Measurements from ENCODE around the gene HCRTR1. TPM values are rescaled to one million over a fixed set of nuclear protein-coding genes. Genes with fewer than 3 reads are reported as not detected.
A peak's percentile ranks its signal among the peaks of the same experiment; 100 is the strongest.

Gene HCRTR1
- not detected for total RNA-seq

DNA sequence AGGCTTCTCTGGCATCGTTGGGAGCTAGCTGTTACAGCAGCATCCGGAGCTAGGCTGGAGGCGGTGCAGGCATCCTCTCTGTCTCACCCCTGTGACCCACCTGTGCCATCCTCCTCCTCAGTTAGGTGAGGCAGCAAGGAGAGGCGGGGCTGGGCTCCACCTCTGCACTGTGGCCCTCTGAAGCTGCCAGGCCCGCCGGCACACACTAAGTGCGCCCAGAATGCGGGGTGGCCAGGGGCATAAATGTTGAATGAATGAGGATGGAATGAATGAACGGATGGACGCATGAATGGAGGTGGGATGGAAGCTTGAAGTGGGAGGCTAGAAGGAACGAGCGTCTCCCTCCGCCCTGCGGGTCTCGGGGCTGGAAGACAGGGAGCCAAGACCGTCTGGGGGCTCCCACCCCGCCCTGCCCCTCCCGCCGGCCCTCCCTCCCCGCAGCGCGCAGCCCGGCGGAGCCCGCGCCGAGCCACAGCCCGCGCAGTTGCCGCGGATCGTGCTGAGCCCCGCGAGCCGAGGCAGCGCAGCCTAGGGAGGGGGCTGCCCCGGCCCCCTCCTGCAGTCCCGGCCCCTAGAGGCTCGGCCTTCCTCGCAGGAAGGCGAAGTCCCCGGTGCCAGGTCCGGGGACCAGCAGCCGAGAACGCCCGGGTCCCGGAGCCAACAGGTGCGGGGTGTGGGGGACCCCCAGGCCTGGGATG is at the start of gene HCRTR1:
Gene HCRTR1, plus strand, starts transcription at position 472 of the 698 bp plus-strand sequence. CDS start 1,504 bp downstream, outside the sequence.
- peak; percentile 42 for DNase-seq (ENCODE audit: low spot score)

DNA sequence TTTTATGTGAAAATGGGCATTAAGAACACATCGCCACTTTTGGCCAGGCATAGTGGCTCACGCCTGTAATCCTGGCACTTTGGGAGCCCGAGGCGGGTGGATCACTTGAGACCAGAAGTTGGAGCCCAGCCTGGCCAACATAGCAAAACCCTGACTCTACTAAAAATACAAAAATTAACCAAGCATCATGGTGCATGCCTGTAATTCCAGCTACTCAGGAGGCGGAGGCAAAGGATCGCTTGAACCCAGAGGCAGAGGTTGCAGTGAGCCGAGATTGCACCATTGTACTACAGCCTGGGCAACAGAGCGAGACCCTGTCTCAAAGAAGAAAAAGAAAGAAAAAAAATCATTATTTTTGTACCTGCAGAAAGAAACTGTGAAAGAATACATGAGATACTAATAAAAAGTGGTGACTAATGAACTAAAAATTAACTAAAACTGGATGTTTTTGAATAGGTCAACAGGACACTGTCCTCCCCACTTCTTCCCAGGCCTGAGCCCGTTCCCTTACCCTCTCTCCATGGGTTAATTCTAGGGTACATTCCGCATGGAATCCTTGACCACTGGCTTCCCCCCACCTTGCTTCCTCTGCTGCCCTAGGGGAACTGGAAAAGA is 49.4 kb upstream of the HCRTR1 start:
- DNase-seq (ENCODE audit: low spot score), result no peak

DNA sequence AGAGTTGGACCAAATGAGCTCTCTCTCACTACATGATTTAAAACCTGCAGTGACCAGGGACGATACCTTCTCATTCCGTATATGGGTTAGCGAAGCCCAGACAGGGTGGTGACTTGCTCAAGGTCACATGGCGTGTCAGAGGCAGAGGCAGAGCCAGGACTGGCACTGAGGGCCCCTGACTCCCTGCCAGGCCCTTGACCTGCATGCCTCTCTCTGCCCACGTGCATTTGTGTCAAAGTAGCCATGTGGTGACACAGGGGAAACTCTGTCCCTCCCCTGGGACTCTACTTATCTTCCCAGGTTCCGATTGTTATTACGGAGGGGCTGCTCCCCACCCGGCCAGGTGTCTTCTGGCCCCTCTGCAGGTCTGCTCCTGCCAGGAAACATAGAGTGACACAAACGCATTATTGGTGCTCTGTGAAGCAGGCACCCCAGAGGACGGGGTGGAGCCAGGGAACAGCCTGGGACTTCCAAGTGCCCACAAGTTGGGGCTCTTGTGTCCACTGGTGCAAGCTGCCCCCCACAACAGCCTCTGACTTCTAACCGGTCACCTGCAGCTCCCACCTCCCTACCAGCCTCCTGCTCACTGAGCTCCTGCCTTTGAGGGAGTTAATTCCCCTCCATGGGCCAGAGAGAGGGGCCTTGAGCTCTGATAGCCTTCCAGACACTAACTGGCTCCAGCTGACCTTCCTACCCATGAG is 48.4 kb upstream of the HCRTR1 start:
- DNase-seq (ENCODE audit: low spot score), result no peak

DNA sequence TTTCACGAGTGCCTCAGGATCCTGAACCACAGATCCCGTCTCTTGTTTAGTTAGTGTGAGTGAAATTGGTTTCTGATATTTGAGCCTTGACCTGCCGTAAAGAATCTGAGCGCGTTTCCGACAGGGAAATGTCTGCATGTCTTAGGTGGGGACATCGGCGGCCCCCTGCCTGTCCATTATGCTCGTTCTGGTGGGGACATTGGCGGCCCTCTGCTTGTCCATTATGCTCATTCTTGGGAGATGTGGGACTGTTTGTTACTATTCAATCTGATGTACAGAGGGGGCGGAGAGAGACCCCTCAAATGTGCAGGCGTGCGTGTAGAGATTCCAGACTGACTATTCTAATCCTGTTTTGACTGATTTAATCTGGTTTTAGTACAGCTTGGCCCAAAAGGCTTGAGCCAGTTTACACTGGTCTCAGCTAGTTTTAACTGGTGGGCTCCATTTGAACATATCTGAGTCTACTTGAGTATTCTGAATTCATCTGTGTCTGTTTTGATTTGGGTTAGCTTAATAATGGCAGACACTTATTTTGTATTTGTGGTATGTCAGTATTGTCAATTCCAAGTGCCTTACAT is 47.8 kb upstream of the HCRTR1 start:
- DNase-seq (ENCODE audit: low spot score), result no peak

DNA sequence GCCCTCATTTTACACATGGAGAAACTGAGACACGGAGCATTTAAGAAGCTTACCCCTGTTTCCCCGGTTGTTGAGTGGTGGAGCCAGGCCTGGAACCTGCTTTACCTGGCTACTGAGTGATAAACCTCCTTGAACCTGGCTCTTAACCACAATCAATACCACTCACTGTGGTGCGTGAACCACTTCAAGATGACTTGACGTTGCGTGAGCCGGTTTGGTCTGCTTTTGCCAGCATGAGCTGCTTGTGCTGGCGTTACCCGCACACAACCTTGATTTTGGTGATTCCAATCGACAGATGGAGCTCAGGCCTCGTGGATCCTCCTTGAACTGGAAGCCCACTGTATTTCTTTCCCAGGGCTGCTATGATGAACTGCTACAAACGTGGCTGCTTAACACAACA is 47.3 kb upstream of the HCRTR1 start:
- no peak for DNase-seq (ENCODE audit: low spot score)

DNA sequence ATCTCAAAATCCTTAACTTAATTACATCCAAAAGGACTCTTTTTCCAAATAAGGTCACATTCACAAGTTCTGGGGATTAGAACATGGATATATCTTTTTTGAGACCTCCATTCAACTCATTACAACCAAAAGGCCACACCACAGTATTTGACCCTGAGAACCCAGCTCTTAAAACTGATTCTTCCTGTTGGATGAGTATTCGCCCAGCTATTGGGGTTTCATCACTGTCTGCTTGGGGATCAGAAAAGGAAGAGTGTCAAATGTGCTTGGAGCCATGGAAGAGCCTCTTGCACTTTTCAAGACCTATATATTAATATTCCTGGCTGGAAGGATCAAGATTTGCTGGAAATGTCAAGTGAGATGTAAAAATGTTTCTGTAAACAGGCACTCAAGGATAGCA is 46.6 kb upstream of the HCRTR1 start:
- DNase-seq (ENCODE audit: low spot score), result no peak

DNA sequence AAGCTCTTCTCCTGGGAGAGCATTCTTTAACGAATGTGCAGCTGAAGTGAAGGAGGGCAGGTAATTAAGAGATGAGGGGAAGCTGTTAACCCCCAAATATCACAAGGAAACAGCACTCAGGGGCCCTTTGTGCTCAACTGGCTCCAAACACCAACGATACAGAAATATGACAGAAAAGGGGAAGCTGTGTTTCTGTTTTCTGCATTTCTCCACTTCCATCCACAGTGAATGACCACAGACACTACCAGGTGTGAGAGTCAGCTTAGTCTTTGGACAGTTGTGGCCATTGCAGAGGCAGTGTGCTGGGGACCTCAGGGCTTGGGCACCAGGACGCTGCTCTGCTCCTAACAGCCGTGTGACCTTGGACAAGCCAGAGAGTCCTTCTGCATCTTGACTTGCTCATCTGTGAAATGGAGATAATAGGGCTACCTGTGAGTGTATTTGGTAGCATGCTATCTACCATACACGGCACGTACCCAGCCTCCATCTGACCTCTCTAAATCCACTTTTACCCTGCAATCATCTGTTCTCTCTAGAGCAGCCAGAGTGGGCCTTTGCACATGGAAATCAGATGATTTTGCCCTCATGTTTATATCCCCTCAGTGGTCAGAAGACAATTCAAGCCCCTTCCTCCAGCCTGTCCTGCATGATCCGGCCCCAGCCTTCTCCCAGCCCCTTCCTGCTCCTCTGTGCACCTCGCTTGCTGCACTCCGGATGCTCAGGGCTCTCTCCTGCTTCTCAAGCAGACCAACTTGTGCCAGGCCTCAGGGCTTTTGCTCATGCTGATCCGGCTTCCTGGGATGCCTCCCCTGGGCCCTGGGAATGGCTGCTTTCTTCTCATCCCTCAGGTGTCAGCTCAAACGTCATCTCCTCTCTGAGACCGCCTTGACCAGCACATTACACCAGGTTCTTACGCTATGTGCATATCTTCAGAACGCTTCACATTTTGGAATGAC is 45.9 kb upstream of the HCRTR1 start:
- peak; percentile 31 for DNase-seq (ENCODE audit: low spot score)

DNA sequence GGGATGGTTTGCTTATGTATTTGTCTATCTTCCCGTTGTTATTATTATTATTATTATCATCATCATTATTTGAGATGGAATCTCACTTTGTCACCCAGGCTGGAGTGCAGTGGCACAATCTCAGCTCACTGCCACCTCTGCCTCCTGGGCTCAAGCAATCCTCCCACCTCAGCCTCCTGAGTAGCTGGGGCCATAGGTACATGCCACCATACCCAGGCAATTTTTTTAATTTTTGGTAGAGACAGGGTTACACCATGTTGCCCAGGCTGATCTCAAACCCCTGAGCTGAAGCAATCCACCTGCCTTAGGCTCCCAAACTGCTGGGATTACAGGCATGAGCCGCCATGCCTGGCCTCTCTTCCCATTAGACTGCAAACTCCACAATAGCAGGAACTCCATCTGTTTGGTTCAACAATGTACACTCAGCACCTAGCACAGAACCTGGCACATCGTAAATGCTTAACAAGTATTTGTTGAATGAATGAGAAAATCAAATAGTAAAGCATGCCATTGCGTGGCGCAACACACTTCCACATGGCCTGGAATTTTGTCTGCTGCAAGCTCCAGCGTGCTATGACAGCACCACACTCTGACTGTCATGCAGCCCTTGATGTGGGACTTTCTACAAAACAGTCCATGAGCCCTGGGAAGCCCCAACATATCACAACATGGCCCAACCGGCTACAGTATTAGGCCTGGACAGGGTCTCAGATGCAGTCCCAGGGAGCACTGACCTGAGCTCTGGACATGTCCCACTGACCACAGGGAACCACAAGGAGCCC is 45.0 kb upstream of the HCRTR1 start:
- DNase-seq (ENCODE audit: low spot score), result peak; percentile 54

DNA sequence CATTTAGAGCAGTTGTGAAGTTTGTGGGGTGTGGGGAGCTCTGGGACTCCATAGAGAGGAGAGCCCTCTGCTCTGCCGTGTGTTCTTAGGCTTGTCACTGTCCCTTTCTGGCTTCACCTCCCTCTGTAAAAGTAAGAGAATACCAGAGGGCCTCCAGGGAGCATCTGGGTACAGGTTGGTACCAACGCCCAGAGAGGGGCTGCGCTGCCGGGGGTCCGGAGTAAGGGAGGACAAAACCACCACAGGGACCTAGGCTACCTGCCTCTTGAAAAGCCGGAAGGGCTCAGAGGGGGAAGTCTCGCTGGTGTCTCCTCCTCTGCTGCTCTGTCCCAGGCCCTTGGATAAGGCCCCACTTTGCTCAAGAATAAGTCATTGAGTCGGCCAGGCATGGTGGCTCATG is 44.2 kb upstream of the HCRTR1 start:
- peak; percentile 36 for DNase-seq (ENCODE audit: low spot score)

DNA sequence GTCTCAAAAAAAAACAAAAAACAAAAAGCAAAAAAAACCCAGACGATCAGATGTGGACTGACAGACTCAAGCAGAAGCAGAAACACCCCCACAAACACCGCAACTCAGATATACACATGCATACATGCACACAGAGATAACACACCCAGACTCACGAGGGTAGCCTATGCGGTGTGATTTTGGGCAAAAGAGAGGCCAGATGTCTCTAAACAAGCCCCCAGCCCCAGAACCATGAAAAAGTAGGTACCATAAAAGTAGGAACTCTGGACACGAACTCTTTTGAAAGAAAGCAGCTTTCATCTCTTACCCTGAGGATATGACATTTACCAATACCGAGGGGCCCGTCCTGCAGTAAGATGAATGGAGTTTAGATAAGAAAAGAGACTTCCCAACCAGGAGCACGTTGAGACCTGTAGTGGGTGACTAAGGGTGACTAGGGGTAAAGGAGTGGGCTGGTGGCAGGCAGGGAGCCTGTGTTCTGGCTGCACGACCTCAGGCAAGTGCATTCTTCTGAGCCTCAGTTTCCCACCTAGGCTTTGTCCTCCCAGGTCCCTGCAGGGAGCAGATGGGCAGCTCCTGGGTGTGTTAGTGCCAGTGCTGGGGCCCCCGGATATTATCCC is 42.6 kb upstream of the HCRTR1 start:
- peak; percentile 57 for DNase-seq (ENCODE audit: low spot score)

DNA sequence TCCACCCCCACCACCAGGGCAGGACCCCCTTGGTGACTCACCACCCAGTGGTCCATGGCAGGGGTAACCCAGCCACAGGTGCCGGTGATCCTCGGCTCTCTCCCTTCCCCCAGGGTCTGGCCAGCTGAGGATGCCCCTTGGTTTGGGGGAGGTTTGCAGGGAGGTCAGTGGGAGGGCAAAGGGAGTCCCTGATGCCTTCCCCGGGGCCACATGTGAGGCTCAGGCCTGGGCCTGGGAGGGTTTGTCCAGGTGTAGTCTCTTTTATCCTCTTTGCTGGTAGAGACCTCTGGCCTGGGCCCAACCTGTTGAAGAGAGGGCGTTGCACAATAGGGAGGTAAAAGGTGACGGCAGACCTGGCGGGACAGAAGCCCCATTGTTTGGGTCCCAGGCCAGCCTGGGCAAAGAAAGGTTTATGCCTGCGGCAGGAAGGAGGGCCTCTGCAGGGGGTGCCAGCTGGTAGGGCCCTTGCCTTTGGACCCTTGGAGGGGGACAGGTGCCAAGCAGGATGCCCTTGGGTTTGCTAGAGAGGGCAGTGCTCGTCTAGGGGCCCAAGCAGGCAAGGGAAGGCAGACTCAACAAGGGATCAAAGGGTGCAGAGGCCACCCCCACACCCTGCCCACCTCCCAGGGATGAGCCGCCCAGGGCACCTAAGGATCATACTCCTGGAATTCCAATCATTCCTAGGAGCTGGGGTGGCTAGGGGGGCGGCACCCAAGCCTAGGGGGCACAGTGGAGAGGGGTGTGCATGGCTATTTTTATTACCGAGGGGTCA is 41.9 kb upstream of the HCRTR1 start:
- peak; percentile 56 for DNase-seq (ENCODE audit: low spot score)

DNA sequence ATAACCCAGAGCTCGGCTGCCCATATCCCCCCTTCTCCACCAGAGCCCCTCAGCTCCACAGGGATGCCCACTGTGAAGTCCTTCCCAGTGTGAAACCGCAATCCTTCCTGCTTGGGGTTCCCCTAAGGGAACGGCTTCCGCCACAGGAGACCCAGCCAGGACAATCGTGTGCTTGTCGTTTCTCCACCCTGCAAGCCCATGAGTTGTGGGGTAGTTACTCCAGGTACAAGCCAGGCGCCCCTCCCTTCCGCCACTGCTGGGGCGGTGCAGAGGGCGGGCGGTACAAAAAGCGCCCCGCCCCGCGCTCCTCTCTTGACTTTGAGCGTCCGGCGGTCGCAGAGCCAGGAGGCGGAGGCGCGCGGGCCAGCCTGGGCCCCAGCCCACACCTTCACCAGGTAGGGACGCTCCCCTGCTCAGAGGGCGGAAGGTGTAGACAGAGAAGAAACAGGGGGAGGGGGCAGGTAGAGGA is 41.3 kb upstream of the HCRTR1 start, which contains the start of gene TINAGL1:
Gene TINAGL1, plus strand, starts transcription at position 315 of the 469 bp plus-strand sequence. CDS start 634 bp downstream, outside the sequence.
- peak; percentile 83 for DNase-seq (ENCODE audit: low spot score)

DNA sequence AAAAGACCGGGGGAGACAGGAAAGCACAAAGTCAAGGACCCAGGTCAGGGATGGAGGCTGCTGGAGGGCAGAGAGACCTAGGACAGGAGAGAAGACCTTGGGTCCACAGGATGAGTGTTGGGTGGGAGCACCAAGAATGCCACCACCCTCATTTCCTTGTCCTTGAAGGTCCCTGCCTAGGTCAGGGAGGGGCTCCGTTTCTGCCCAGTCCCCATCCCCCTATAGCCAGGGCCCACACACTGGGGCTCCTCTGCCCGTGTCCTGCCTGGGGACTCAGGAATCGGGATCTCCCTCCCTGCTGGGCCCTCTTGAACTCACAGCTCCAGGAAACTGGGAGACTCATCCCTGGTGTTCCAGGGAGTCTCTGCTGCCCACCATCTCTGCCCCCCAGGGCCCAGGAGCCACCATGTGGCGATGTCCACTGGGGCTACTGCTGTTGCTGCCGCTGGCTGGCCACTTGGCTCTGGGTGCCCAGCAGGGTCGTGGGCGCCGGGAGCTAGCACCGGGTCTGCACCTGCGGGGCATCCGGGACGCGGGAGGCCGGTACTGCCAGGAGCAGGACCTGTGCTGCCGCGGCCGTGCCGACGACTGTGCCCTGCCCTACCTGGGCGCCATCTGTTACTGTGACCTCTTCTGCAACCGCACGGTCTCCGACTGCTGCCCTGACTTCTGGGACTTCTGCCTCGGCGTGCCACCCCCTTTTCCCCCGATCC is 40.6 kb upstream of the HCRTR1 start:
- peak; percentile 47 for DNase-seq (ENCODE audit: low spot score)

DNA sequence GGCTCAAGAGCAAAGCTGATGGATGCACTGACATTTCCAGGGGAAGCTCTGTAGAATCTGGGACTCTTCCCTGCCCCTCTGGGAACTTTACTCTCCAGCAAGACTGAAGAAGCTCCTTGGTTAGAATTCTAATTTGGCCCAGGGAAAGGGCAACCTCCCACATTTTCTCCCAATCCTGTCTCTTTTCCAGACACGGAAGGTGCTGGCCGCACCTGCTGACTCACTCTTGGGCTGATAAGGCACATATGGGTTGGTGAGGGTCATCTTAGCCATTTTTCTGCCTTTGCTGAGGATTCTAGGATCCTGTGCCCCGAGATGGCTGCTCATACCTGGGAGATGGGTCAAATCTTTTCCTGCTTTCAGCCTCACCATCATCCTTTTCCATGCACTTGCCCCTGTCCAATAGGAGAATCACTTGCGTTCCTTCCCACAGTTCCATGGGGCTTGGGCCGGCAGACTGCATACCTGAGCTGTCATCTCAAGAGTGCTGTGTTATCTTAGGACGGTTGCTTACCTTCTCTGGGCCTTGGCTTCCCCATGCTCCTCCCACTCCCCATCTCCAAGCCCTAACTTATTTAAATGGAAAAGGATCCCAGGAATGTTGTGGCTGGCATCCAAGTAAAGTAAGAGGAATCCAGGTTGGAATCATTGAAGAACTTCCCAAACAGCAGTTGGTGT is 39.8 kb upstream of the HCRTR1 start:
- DNase-seq (ENCODE audit: low spot score), result peak; percentile 51

DNA sequence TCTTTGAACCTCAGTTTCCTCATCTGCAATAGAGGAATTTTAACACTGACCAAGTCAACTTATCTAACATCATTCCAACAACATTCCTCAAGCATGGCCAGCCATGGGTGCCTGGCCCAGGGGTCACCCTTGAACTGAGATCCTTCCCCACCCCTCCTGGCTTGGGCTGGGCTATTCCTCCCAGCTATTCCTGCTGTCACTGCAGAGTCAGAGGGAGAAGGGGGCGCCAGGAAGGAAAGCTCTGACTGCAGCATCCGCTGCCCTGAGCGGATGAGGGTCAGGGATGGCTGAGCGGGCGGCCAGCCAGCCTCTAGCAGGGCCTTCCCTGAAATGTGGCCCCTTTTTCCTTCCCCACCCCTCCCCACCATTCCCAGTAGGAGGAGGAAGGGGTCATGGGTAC is 38.1 kb upstream of the HCRTR1 start:
- peak; percentile 45 for DNase-seq (ENCODE audit: low spot score)

DNA sequence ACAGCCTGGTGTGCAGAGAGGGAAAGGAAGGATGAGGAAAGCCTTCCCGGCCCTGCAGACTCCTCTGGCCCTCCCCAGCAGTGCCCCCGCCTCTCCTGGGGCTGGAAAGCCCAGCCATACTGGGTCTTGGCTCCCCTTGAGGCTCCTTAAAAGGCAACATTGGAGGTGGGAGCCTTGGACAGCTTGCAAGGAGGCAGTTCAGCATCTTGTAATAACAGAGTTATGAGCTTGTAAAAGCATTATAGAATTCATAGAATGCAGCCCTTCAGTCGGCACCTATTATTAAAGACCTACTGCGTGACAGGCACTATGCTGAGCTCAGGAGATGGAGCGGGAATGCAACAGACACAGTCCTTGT is 37.0 kb upstream of the HCRTR1 start:
- no peak for DNase-seq (ENCODE audit: low spot score)

DNA sequence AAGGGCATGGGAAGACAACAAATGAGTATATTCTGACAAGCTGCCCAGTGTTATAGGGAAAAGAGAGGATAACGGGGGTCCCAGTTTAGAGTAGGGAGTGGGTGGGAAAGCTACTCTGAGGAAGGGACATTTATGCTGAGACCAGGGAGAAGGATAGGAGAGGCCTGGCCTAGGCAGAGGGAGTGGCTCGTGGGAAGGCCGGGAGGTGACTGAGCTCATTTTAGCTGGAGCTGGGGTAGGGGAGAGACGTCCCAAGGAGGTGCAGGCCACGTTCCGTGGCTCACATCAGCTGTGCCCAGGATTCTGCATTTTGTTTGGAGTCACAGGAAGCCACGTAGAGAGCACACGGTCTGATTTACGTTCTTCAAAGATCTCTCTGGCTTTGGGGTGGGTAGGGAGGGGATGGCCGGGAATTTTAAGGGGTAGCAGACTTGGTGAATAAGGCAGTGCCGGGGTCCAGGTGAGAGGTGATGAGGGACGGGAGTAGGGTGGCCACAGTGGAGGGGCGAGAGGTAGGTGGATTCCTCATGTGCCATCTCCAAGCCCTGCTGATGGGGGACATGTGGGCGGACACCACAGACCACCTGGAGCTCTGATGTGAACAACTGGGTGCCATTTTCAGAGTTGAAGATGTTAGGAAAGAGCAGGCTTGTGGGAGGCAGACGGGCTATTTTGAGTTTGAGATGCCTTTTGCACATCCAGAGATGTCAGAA is 36.4 kb upstream of the HCRTR1 start:
- DNase-seq (ENCODE audit: low spot score), result no peak

Measured in ureter (tissue), 1 donor.